H1 (cell line): ENCODE results near the gene DIAPH1.

Experiments
- MAX ChIP-seq: IDR thresholded peaks from 2 replicates; pipeline ENCODE4 v1.6.1; 2012; ENCODE audit warnings: inconsistent platforms
- RNF2 ChIP-seq: fragments of 200-900, 300-1000 bp; sonication (generic); IDR thresholded peaks from 2 replicates; pipeline ENCODE4 v1.7.1; 2016; ENCODE audit warnings: borderline replicate concordance, low read depth, mild to moderate bottlenecking, antibody characterized with exemption, low read length; ENCODE audit not compliant: poor library complexity, severe bottlenecking; ENCODE audit errors: missing control alignments
- SP1 ChIP-seq: IDR thresholded peaks from 2 replicates; pipeline ENCODE4 v1.6.1; 2011; ENCODE audit warnings: low read depth, low read length
- TEAD4 ChIP-seq: IDR thresholded peaks from 2 replicates; pipeline ENCODE4 v1.6.1; 2012; ENCODE audit warnings: low read depth, low read length, inconsistent platforms, mixed read lengths

DNA sequence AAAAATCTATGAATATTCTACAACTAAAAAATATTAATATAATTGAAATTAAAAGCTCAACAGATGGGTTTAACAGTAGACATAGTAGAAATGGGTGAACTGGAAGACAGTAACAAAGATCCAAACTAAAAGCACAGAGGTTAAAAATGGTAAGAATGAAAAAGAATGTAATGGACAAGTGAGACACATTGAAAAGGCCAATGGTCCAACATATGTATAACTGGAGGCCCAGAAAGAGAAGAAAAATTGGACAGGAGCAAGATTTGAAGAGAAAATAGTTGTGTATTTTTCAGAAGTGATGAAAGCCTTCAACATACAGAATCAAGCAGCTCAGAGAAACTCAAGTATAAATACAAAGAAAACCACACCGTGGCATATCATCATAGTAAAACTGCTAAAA, 71.3 kb downstream of the DIAPH1 start:
- TF ChIP-seq SP1 (no peak), TEAD4 (no peak), RNF2 (no peak), MAX (no peak)
